SK-N-SH (cell line): ENCODE measurements around the gene CPED1. TPM values are rescaled to one million over a fixed set of nuclear protein-coding genes. Genes with fewer than 3 reads are reported as not detected.

ENCODE experiments used
- CTCF ChIA-PET: fragments of 300-600, 350-600 bp; formaldehyde crosslinking; extraction: SDS; loops from one replicate; lab custom pipeline; 2021; lab: Yijun Ruan, JAX
- POLR2A ChIA-PET: fragments of 350-600 bp; sonication (Branson Sonifier 250); formaldehyde crosslinking; extraction: SDS; loops from one replicate; lab custom pipeline; 2020; ENCODE audit warnings: antibody characterized with exemption, inconsistent platforms; lab: Yijun Ruan, JAX
- DNase-seq: peaks from one replicate; pipeline ENCODE4 v3.0.0; 2012
- H2AFZ ChIP-seq: fragments of 200-600 bp; sonication (generic); 2 replicates; pipeline ENCODE4 v1.8.1; 2016; ENCODE audit warnings: antibody characterized with exemption, mild to moderate bottlenecking, low read depth
- H3F3A ChIP-seq: fragments of 200-600 bp; sonication (generic); replicated peaks from 2 replicates; pipeline ENCODE3; 2016; ENCODE audit warnings: antibody characterized with exemption, mild to moderate bottlenecking; ENCODE audit not compliant: insufficient read depth
- H3K27ac ChIP-seq, 2 experiments: fragments of 200-500 bp in 1 of 2; fragments of 200-600 bp in 1 of 2; sonication (Bioruptor generic) in 1 of 2; sonication (generic), shearing (Covaris generic) in 1 of 2; 2 replicates each; pipeline versions ENCODE4 v1.5.1 to v1.6.1; 2014 to 2016; ENCODE audit warnings: low read depth in 2 of 2, inconsistent platforms in 1 of 2, low read length in 1 of 2, mild to moderate bottlenecking in 1 of 2, mixed read lengths in 1 of 2
- H3K27me3 ChIP-seq: fragments of 200-600 bp; sonication (generic), shearing (Covaris generic); 2 replicates; pipeline ENCODE4 v1.6.1; 2016; ENCODE audit warnings: mixed run types; ENCODE audit not compliant: insufficient read depth
- H3K36me3 ChIP-seq, 2 experiments: fragments of 200-500 bp in 1 of 2; fragments of 200-600 bp in 1 of 2; sonication (Bioruptor generic) in 1 of 2; sonication (generic) in 1 of 2; replicated peaks in 1 of 2; 2 replicates each; pipeline versions ENCODE3 to v1.5.1; 2014 to 2016; ENCODE audit warnings: low read length in 1 of 2, mild to moderate bottlenecking in 1 of 2; ENCODE audit not compliant: insufficient read depth in 2 of 2, control insufficient read depth in 1 of 2
- H3K4me1 ChIP-seq, 2 experiments: fragments of 200-500 bp in 1 of 2; fragments of 200-600 bp in 1 of 2; sonication (Bioruptor generic) in 1 of 2; sonication (generic), shearing (Covaris generic) in 1 of 2; 2 replicates each; pipeline versions ENCODE4 v1.5.1 to v1.6.1; 2014 to 2016; ENCODE audit warnings: low read depth in 1 of 2, low read length in 1 of 2, mixed run types in 1 of 2; ENCODE audit not compliant: insufficient read depth in 2 of 2, control insufficient read depth in 1 of 2
- H3K4me2 ChIP-seq: fragments of 200-600 bp; sonication (generic), shearing (Covaris generic); 2 replicates; pipeline ENCODE4 v1.6.1; 2017; ENCODE audit warnings: mixed run types
- H3K4me3 ChIP-seq, 2 experiments: fragments of 200-500 bp in 1 of 2; fragments of 200-600 bp in 1 of 2; sonication (Bioruptor generic) in 1 of 2; sonication (generic), shearing (Covaris generic) in 1 of 2; 2 replicates each; pipeline versions ENCODE4 v1.5.1 to v1.8.1; 2014 to 2016; ENCODE audit warnings: low read depth in 2 of 2, inconsistent platforms in 1 of 2, low read length in 1 of 2, mild to moderate bottlenecking in 1 of 2, mixed read lengths in 1 of 2, moderate library complexity in 1 of 2
- H3K79me2 ChIP-seq: fragments of 200-600 bp; sonication (generic); 2 replicates; pipeline ENCODE4 v1.8.1; 2017; ENCODE audit warnings: mild to moderate bottlenecking; ENCODE audit not compliant: insufficient read depth
- H3K9ac ChIP-seq: fragments of 200-600 bp; sonication (generic); 2 replicates; pipeline ENCODE4 v1.6.1; 2017; ENCODE audit warnings: mixed run types
- H3K9me2 ChIP-seq: fragments of 200-600 bp; sonication (generic); 2 replicates; pipeline ENCODE4 v1.6.1; 2017; ENCODE audit warnings: mixed run types
- H3K9me3 ChIP-seq: fragments of 200-600 bp; sonication (generic); 2 replicates; pipeline ENCODE4 v1.6.1; 2017; ENCODE audit warnings: mixed run types, mild to moderate bottlenecking, moderate library complexity
- H4K20me1 ChIP-seq: fragments of 200-600 bp; sonication (generic); 2 replicates; pipeline ENCODE4 v1.6.1; 2017; ENCODE audit warnings: mild to moderate bottlenecking, mixed run types; ENCODE audit not compliant: insufficient read depth
- CHD2 ChIP-seq: fragments of 150-350 bp; IDR thresholded peaks from 2 replicates; pipeline ENCODE4 v1.6.1; 2018; ENCODE audit warnings: low read length; ENCODE audit not compliant: partially characterized antibody
- EP300 ChIP-seq, 2 experiments: IDR thresholded peaks; 2 replicates each; pipeline versions ENCODE4 v1.4.0 to v1.6.1; 2012; ENCODE audit warnings: borderline replicate concordance in 1 of 2, low read depth in 1 of 2, low read length in 1 of 2
- EZH2phosphoT487 ChIP-seq: fragments of 200-600 bp; sonication (generic); IDR thresholded peaks from 2 replicates; pipeline ENCODE4 v1.6.1; 2017; ENCODE audit warnings: low read depth, mixed run types, mild to moderate bottlenecking, antibody characterized with exemption, moderate library complexity, borderline replicate concordance
- FOSL2 ChIP-seq: IDR thresholded peaks from 2 replicates; pipeline ENCODE4 v1.4.0; 2012; ENCODE audit warnings: low read depth, mild to moderate bottlenecking, moderate library complexity, borderline replicate concordance
- JUND ChIP-seq: IDR thresholded peaks from 2 replicates; pipeline ENCODE4 v1.4.0; 2012
- TAF1 ChIP-seq: IDR thresholded peaks from 2 replicates; pipeline ENCODE4 v1.6.1; 2012; ENCODE audit warnings: low read depth, mild to moderate bottlenecking, low read length, moderate library complexity, borderline replicate concordance
- WGBS: methylation state at CpG from one replicate; pipeline ENCODE4 v1.1.6; 2017; ENCODE audit warnings: low lambda C conversion rate; 5-methylcytosine and 5-hydroxymethylcytosine counted together
- polyA plus RNA-seq, 3 experiments: library from polyadenylated mRNA; depleted of rRNA; stranded (reverse); fragments of >200 nt; gene quantifications; 2 replicates each; pipeline ENCODE4 v1.2.3, GENCODE V29; 2012
- TF ChIP-seq, protein P1 (sequence below): IDR thresholded peaks from 2 replicates; pipeline ENCODE4; 2012
- TF ChIP-seq, protein P2 (sequence below): fragments of 200-600 bp; sonication (generic); IDR thresholded peaks from 2 replicates; pipeline ENCODE4 v1.6.1; 2017; ENCODE audit warnings: antibody characterized with exemption, mild to moderate bottlenecking, moderate library complexity

CPED1 gene
- polyA plus RNA-seq, 1 of the 3 experiments (the other 2 are of a cell fraction), result 4.4 TPM

DNA sequence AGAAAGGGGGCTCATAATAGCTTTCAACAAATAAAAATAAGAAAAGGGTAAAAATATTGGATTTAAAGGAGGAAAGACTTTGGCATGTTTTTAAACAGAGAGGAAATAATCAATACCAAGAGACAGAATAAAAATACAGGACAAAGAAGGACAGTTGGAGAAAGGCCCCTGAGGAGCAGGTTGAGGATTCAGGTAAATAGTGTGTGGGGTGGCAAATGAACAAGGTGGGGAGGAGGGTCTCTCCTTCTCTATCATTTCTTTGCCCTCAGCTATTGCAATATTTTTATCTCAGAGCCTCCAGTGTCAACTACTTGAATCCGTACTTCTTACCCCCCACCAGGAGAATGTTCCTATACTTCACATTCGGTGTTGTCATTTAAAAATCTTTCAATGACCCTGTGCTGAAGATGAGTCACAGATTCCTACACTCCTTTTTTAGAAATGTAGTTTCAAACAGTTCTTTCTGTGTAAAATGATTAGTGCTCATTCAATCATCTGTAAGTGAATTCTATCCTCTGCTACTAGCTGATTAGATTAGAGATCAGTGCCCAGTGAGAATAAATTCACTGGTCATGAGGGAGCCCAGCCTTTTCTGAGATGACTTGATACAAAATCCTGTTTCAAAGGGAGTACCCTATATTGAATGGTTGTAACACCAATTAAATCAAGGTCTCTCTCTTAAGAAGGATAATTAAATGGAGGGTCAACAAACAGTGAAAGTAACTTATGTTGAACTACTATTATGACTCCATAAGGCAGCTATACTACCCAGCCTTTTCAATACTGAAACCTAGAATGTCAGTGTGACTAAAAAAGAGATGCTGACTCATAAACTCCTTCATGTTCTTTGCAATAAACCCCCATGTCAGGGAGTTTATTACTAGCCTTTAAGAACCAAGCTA is 289.9 kb downstream of the CPED1 start:
- Histone ChIP-seq H3F3A (no peaks in the 10 kb centered on the region), H3K9me3 (no peaks in the 10 kb centered on the region), H3K36me3 (no peaks in the 10 kb centered on the region), H3K79me2 (no peaks in the 10 kb centered on the region), H3K4me3 (no peak overlapping the region), H4K20me1 (no peaks in the 10 kb centered on the region), H3K4me2 (peak overlapping the region; percentile 20; the same call in 1 of the 2 replicates), H3K9me2 (no peaks in the 10 kb centered on the region), H3K27ac (peak overlapping the region in 1 of 2 experiments; percentile 39; a peak in 3 of 4 replicates), H2AFZ (0 out of 2 replicates have a peak overlapping the region, but pooled peaks have one; percentile 2), H3K27me3 (no peaks in the 10 kb centered on the region), H3K4me1 (peaks cover 0 to 5% of the 10 kb centered on the region in 2 experiments; a peak in 2 of 4 replicates), H3K9ac (peak overlapping the region; percentile 0; the same call in 1 of the 2 replicates)
- 24% methylated on average over 2 of the region's 2 CpGs for WGBS
- CTCF ChIA-PET, result interaction anchor here (0.6 to 1.0 kb wide), 2 partner anchors 120 to 292 kb away, joined by 3 to 4 read pairs; no protein-coding TSS in a partner anchor
- no peak for DNase-seq
- POLR2A ChIA-PET, result no interaction called here
- TF ChIP-seq TAF1 (no peak), JUND (peak; percentile 31), EP300 (IDR thresholded peaks at IDR 0.05; ENCODE audit: borderline replicate concordance in 1 of 2, low read depth in 1 of 2, low read length in 1 of 2) (0 out of 4 replicates have a peak, but pooled peaks of 1 of the 2 experiments have one; percentile 6), FOSL2 (peak; percentile 36; the same call in 1 of the 2 replicates)
- TF ChIP-seq, protein P1, sequence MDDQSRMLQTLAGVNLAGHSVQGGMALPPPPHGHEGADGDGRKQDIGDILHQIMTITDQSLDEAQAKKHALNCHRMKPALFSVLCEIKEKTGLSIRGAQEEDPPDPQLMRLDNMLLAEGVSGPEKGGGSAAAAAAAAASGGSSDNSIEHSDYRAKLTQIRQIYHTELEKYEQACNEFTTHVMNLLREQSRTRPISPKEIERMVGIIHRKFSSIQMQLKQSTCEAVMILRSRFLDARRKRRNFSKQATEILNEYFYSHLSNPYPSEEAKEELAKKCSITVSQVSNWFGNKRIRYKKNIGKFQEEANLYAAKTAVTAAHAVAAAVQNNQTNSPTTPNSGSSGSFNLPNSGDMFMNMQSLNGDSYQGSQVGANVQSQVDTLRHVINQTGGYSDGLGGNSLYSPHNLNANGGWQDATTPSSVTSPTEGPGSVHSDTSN, result peak; percentile 23; the same call in 1 of the 2 replicates
- TF ChIP-seq, protein P2, sequence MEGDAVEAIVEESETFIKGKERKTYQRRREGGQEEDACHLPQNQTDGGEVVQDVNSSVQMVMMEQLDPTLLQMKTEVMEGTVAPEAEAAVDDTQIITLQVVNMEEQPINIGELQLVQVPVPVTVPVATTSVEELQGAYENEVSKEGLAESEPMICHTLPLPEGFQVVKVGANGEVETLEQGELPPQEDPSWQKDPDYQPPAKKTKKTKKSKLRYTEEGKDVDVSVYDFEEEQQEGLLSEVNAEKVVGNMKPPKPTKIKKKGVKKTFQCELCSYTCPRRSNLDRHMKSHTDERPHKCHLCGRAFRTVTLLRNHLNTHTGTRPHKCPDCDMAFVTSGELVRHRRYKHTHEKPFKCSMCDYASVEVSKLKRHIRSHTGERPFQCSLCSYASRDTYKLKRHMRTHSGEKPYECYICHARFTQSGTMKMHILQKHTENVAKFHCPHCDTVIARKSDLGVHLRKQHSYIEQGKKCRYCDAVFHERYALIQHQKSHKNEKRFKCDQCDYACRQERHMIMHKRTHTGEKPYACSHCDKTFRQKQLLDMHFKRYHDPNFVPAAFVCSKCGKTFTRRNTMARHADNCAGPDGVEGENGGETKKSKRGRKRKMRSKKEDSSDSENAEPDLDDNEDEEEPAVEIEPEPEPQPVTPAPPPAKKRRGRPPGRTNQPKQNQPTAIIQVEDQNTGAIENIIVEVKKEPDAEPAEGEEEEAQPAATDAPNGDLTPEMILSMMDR, result no peak

DNA sequence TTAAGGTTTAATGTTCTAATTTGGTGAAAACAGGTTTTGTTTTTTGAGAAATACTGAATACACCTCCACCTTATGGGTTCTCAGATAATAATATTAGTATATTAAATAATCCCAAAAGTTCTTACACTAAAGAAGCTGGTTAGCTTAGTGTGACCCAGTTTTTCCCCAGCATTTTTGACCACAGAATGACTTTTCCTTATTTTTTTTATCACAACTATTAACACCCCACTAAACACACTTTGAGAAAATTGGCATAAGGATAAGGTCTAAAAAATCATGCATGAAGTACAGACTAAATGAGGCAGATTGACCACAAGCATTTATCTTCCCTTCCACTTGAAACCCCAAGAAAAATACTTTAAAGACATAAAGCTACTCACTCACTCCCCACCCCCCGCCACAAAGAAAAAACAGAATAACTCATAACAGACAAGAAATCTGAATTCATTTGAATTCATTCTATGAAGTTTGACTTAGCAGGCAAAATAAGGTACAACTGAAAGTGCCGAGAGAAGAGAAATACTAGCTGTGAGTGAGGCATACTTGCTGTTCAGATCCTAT is 290.6 kb downstream of the CPED1 start:
- peak overlapping the region; percentile 20; the same call in 1 of the 2 replicates for H3K4me2 ChIP-seq
- H3K27me3 ChIP-seq, result no peaks in the 10 kb centered on the region
- no peak for TF ChIP-seq CHD2
- no peak for TF ChIP-seq EZH2phosphoT487
- H3K4me3 ChIP-seq, result no peak overlapping the region
- ChIA-PET POLR2A (no interaction called here), CTCF (interaction anchor here (0.6 to 1.0 kb wide), 3 partner anchors 100 to 293 kb away, joined by 3 to 4 read pairs (median 4); no protein-coding TSS in a partner anchor)
- H3K9me3 ChIP-seq, result no peaks in the 10 kb centered on the region
- no peaks in the 10 kb centered on the region for H4K20me1 ChIP-seq
- H3F3A ChIP-seq, result no peaks in the 10 kb centered on the region
- H3K36me3 ChIP-seq, result no peaks in the 10 kb centered on the region
- 81% methylated on average over 2 of the region's 2 CpGs for WGBS
- no peak overlapping the region for H3K9ac ChIP-seq
- H3K4me1 ChIP-seq, result peaks cover 0 to 8% of the 10 kb centered on the region in 2 experiments; a peak in 2 of 4 replicates
- peak overlapping the region in 1 of 2 experiments; percentile 39; a peak in 2 of 4 replicates for H3K27ac ChIP-seq
- no peaks in the 10 kb centered on the region for H3K9me2 ChIP-seq
- DNase-seq, result no peak
- no peaks in the 10 kb centered on the region for H3K79me2 ChIP-seq
- H2AFZ ChIP-seq, result peak overlapping the region; percentile 2; the same call in 1 of the 2 replicates
